Measurements from ENCODE around the gene GEMIN5. TPM values are rescaled to one million over a fixed set of nuclear protein-coding genes. Genes with fewer than 3 reads are reported as not detected.

The GEMIN5 gene
- total and polyA plus RNA-seq, 2 of the 13 experiments (the other 11 are each of a cell fraction or from before 2014, with no cell fraction given) = 6.6 to 28.6 TPM

- H3K27ac ChIP-seq (ENCODE audit: extremely low read length, insufficient read depth, low read length) = peak overlapping the region; percentile 68
- H3K4me3 ChIP-seq (replicated peaks in 1 of 3; ENCODE audit: insufficient read depth in 1 of 3, low read depth in 2 of 3, low read length in 3 of 3) = peak overlapping the region; percentile 72 to 78 (median 76); a peak in 5 of 6 replicates
- DNase-seq (ENCODE audit: low spot score) (no peak), FAIRE-seq (no peak), ATAC-seq (no peak)
- H3K9me3 ChIP-seq (ENCODE audit: low read length) = no peaks in the 10 kb centered on the region
- no peaks in the 10 kb centered on the region for H3K27me3 ChIP-seq (ENCODE audit: control insufficient read depth in 1 of 2, insufficient read depth in 2 of 2, low read length in 2 of 2)
- H4K20me1 ChIP-seq (ENCODE audit: insufficient read depth, low read length) = no peaks in the 10 kb centered on the region
- intact Hi-C loops (cut with micrococcal nuclease; ENCODE audit: unreplicated experiment) = no loop called here
- H2AFZ ChIP-seq (ENCODE audit: low read length) = no peak overlapping the region
- 48% methylated on average over 6 of the region's 6 CpGs for WGBS (ENCODE audit: low lambda C conversion rate)
- H3K4me1 ChIP-seq (ENCODE audit: insufficient read depth, low read length) = peaks cover 69% of the 10 kb centered on the region
- H3K4me2 ChIP-seq (ENCODE audit: low read depth, low read length) = peak overlapping the region; percentile 78
- POLR2A ChIA-PET = interaction anchor here (1.7 to 2.2 kb wide), 3 partner anchors 9 to 20 kb away, joined by 5 to 12 read pairs (median 11); partner anchors contain the start of gene CNOT8
- H3K79me2 ChIP-seq (ENCODE audit: insufficient read depth, low read length) = peaks cover 7% of the 10 kb centered on the region
- no TSS peak for BruUV-seq (replicated peaks)
- peak overlapping the region; percentile 72; the same call in 1 of the 2 replicates for H3K9ac ChIP-seq (ENCODE audit: insufficient read depth, low read depth, low read length)
- no peaks in the 10 kb centered on the region for H3K36me3 ChIP-seq (replicated peaks in 1 of 2; ENCODE audit: control insufficient read depth in 1 of 2, insufficient read depth in 2 of 2, low read length in 2 of 2)
- CTCF ChIA-PET (ENCODE audit: low intra/inter-chr PET ratio, low total read pairs) = no interaction called here
- in situ Hi-C loops (cut with HindIII; ENCODE audit: extremely low pct_ligation_motif_present, low pct_unique_long_range_greater_than_20kb) = no loop called here
- TF ChIP-seq ZMAT3 (CRISPR knock-in tag; conservative IDR thresholded peaks at IDR 0.05) (0 out of 2 replicates have a peak, but pooled peaks have one; percentile 4), ZNF510 (CRISPR knock-in tag; IDR thresholded peaks at IDR 0.05; ENCODE audit: low read depth) (no peak)
These were observed 88.7 kb downstream of the GEMIN5 start for GRCh38 chr5:154849264-154849785.

DNA sequence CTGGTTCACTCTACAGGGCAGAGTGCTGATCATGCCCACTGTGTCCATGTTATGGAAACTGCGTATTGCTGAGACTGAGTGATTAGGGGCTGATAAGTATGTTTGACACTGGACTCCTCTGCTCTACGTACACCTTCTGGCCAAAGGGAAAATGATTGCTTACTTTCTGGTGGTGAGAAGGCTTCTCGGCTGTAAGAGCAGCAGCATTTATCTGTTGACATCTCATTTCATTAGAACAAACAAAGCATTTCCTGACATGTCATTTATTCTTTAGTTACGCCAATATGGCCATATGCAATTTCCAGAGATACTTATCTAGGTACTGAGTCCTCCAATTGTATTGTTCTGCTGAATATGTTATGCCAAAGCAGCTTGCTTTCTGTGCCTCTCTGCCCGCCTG is 93.2 kb downstream of the GEMIN5 start:
- ChIA-PET CTCF (ENCODE audit: low intra/inter-chr PET ratio, low total read pairs) (no interaction called here), POLR2A (interaction anchor here (0.7 to 3.1 kb wide), 3 partner anchors 9 to 13 kb away, joined by 3 to 35 read pairs (median 12); partner anchors contain the start of gene CNOT8)
- FAIRE-seq (peak; percentile 75), ATAC-seq (peak; percentile 69), DNase-seq (ENCODE audit: low spot score) (peak; percentile 67)
- 23% methylated on average over 5 of the region's 5 CpGs for WGBS (ENCODE audit: low lambda C conversion rate)
- H3K27ac ChIP-seq (ENCODE audit: extremely low read length, insufficient read depth, low read length) = peak overlapping the region; percentile 35
- peaks cover 0 to 2% of the 10 kb centered on the region in 2 experiments; a peak in 1 of 5 replicates for H3K36me3 ChIP-seq (replicated peaks in 1 of 2; ENCODE audit: control insufficient read depth in 1 of 2, insufficient read depth in 2 of 2, low read length in 2 of 2)
- no peaks in the 10 kb centered on the region for H3K9me3 ChIP-seq (ENCODE audit: low read length)
- H4K20me1 ChIP-seq (ENCODE audit: insufficient read depth, low read length) = no peaks in the 10 kb centered on the region
- peak overlapping the region in 1 of 3 experiments; percentile 7; a peak in 1 of 6 replicates for H3K4me3 ChIP-seq (replicated peaks in 1 of 3; ENCODE audit: insufficient read depth in 1 of 3, low read depth in 2 of 3, low read length in 3 of 3)
- in situ Hi-C loops (cut with HindIII; ENCODE audit: extremely low pct_ligation_motif_present, low pct_unique_long_range_greater_than_20kb) (no loop called here), intact Hi-C loops (cut with micrococcal nuclease; ENCODE audit: unreplicated experiment) (no loop called here)
- peaks cover 89% of the 10 kb centered on the region for H3K4me1 ChIP-seq (ENCODE audit: insufficient read depth, low read length)
- H3K4me2 ChIP-seq (ENCODE audit: low read depth, low read length) = peak overlapping the region; percentile 52
- peaks cover 5% of the 10 kb centered on the region for H3K79me2 ChIP-seq (ENCODE audit: insufficient read depth, low read length)
- H3K27me3 ChIP-seq (ENCODE audit: control insufficient read depth in 1 of 2, insufficient read depth in 2 of 2, low read length in 2 of 2) = no peaks in the 10 kb centered on the region
- H3K9ac ChIP-seq (ENCODE audit: insufficient read depth, low read depth, low read length) = no peak overlapping the region
- H2AFZ ChIP-seq (ENCODE audit: low read length) = no peak overlapping the region
- no TSS peak for BruUV-seq (replicated peaks)
- TF ChIP-seq SKI (IDR thresholded peaks at IDR 0.05; ENCODE audit: partially characterized antibody) = no peak
- no peak for TF ChIP-seq HOXA7 (CRISPR knock-in tag; IDR thresholded peaks at IDR 0.05)
- no peak for TF ChIP-seq ZNF747 (CRISPR knock-in tag; IDR thresholded peaks at IDR 0.05; ENCODE audit: borderline replicate concordance)
- TF ChIP-seq ZNF619 (CRISPR knock-in tag; IDR thresholded peaks at IDR 0.05) = no peak
- no peak for TF ChIP-seq HNRNPH1 (optimal IDR thresholded peaks at IDR 0.05; ENCODE audit: low read depth, low read length)
- no peak for TF ChIP-seq JUN (CRISPR knock-in tag; IDR thresholded peaks at IDR 0.05)
- no peak for TF ChIP-seq NFATC3 (CRISPR knock-in tag; IDR thresholded peaks at IDR 0.05)
- TF ChIP-seq ZNF180 (CRISPR knock-in tag; IDR thresholded peaks at IDR 0.05; ENCODE audit: borderline replicate concordance, low read depth) = no peak
- no peak for TF ChIP-seq MZF1 (CRISPR knock-in tag; IDR thresholded peaks at IDR 0.05; ENCODE audit: borderline replicate concordance)
- TF ChIP-seq BCL3 (CRISPR knock-in tag; IDR thresholded peaks at IDR 0.05) = no peak
- no peak for TF ChIP-seq AHR (CRISPR knock-in tag; IDR thresholded peaks at IDR 0.05)
- no peak for TF ChIP-seq WIZ (CRISPR knock-in tag; IDR thresholded peaks at IDR 0.05)
- TF ChIP-seq ZNF547 (CRISPR knock-in tag; IDR thresholded peaks at IDR 0.05) = no peak
- TF ChIP-seq, protein P1, sequence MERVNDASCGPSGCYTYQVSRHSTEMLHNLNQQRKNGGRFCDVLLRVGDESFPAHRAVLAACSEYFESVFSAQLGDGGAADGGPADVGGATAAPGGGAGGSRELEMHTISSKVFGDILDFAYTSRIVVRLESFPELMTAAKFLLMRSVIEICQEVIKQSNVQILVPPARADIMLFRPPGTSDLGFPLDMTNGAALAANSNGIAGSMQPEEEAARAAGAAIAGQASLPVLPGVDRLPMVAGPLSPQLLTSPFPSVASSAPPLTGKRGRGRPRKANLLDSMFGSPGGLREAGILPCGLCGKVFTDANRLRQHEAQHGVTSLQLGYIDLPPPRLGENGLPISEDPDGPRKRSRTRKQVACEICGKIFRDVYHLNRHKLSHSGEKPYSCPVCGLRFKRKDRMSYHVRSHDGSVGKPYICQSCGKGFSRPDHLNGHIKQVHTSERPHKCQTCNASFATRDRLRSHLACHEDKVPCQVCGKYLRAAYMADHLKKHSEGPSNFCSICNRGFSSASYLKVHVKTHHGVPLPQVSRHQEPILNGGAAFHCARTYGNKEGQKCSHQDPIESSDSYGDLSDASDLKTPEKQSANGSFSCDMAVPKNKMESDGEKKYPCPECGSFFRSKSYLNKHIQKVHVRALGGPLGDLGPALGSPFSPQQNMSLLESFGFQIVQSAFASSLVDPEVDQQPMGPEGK (CRISPR knock-in tag; IDR thresholded peaks at IDR 0.05) = 0 out of 2 replicates have a peak, but pooled peaks have one; percentile 12

Data from HepG2 (cell line).